Upper lobe of left lung (tissue), 6 donors: ENCODE results near the gene OGFOD2. TPM values are rescaled to one million over a fixed set of nuclear protein-coding genes. Genes with fewer than 3 reads are reported as not detected.
A peak's percentile ranks its signal among the peaks of the same experiment; 100 is the strongest.

Experiments
- ATAC-seq, 2 donors: fragments of 200-7000 bp; cut with Tn5 transposase; one replicate each; pipeline ENCODE4 v1.9.1; 2022; ENCODE audit warnings: mild to moderate bottlenecking in 2 of 2, moderate library complexity in 2 of 2; ENCODE audit not compliant: low FRiP score in 2 of 2
- DNase-seq, 2 donors: peaks; one replicate each; pipeline ENCODE4 v3.0.0-alpha.2; 2019 to 2020
- H3K27ac ChIP-seq, 4 donors: fragments of 200-600 bp; sonication (generic); one replicate each; pipeline ENCODE4 v1.5.1; 2016 to 2019
- H3K27me3 ChIP-seq, 4 donors: fragments of 200-600 bp; sonication (generic); one replicate each; pipeline ENCODE4 v1.5.1; 2017 to 2019
- H3K36me3 ChIP-seq, 4 donors: fragments of 200-600 bp; sonication (generic); one replicate each; pipeline ENCODE4 v1.5.1; 2016 to 2019
- H3K4me1 ChIP-seq, 4 donors: fragments of 200-600 bp; sonication (generic); one replicate each; pipeline ENCODE4 v1.5.1; 2018 to 2019
- H3K4me3 ChIP-seq, 4 donors: fragments of 200-600 bp; sonication (generic); one replicate each; pipeline ENCODE4 v1.5.1; 2017 to 2019; ENCODE audit warnings: mild to moderate bottlenecking in 2 of 4, moderate library complexity in 1 of 4
- H3K9me3 ChIP-seq, 4 donors: fragments of 200-600 bp; sonication (generic); one replicate each; pipeline ENCODE4 v1.5.1; 2018 to 2019
- CTCF ChIP-seq, 6 experiments: fragments of 450-650 bp in 4 of 6; fragments of 200-600 bp in 2 of 6; sonication (generic) in 2 of 6; IDR thresholded peaks; one replicate each; pipeline ENCODE4 v1.5.1; 2016 to 2019; ENCODE audit warnings: antibody characterized with exemption in 6 of 6
- EP300 ChIP-seq, 4 donors: sonication (generic); formaldehyde crosslinking; IDR thresholded peaks; one replicate each; pipeline ENCODE4 v1.5.1; 2017; ENCODE audit warnings: antibody characterized with exemption in 4 of 4, control low read depth in 2 of 4
- POLR2A ChIP-seq, 4 donors: fragments of 450-650 bp; IDR thresholded peaks; one replicate each; pipeline ENCODE4 v1.5.1; 2016 to 2017; ENCODE audit warnings: antibody characterized with exemption in 4 of 4, mild to moderate bottlenecking in 2 of 4
- POLR2AphosphoS5 ChIP-seq, 2 donors: sonication (generic); formaldehyde crosslinking; IDR thresholded peaks; one replicate each; pipeline ENCODE4 v1.5.1; 2017; ENCODE audit warnings: antibody characterized with exemption in 2 of 2
- WGBS, 2 donors: methylation state at CpG; one replicate each; pipeline ENCODE4 v1.1.5; 2017 to 2018; 5-methylcytosine and 5-hydroxymethylcytosine counted together
- total RNA-seq, 6 donors: library from RNA; depleted of rRNA in 4 of 6; stranded (reverse); fragments of >200 nt in 4 of 6; gene quantifications; one replicate each; pipeline versions ENCODE4 v1.1.0 to v1.2.1, GENCODE V29; 2016 to 2021
- donor health status: DM: no; HTN: no; CAD: no; lungs with moderate emphysema.
- donor health status: DM: no; HTN: yes; CAD: no; lungs with severe emphysema.

Gene OGFOD2
- total RNA-seq, 6 donors from 2014 or later = 8.1 to 44.0 (median 17.6) TPM

- peaks cover 16 to 26% (median 20%) of the 10 kb centered on the region in 4 donors for H3K4me1 ChIP-seq
- H3K4me3 ChIP-seq = no peak overlapping the region
- DNase-seq (no peak), ATAC-seq (no peak)
- no peaks in the 10 kb centered on the region for H3K9me3 ChIP-seq
- TF ChIP-seq POLR2A (IDR thresholded peaks at IDR 0.05) (no peak), CTCF (IDR thresholded peaks at IDR 0.05) (no peak)
- WGBS, 2 donors = 94 to 96% methylated on average over 12 to 27 of the region's 27 CpGs
- no peak overlapping the region for H3K27ac ChIP-seq
- H3K36me3 ChIP-seq = no peaks in the 10 kb centered on the region
- H3K27me3 ChIP-seq = no peaks in the 10 kb centered on the region
Observed at GRCh38 chr12:122949816-122950675, 25.0 kb upstream of the OGFOD2 start.

GRCh38 chr12:122951406-122951805, 23.6 kb upstream of the OGFOD2 start:
- TF ChIP-seq CTCF (IDR thresholded peaks at IDR 0.05) (no peak), EP300 (IDR thresholded peaks at IDR 0.05) (no peak), POLR2AphosphoS5 (IDR thresholded peaks at IDR 0.05) (no peak), POLR2A (IDR thresholded peaks at IDR 0.05) (no peak)
- no peaks in the 10 kb centered on the region for H3K36me3 ChIP-seq
- H3K4me1 ChIP-seq = peaks cover 13 to 16% (median 15%) of the 10 kb centered on the region in 4 donors
- H3K27ac ChIP-seq = no peak overlapping the region
- no peak overlapping the region for H3K4me3 ChIP-seq
- H3K9me3 ChIP-seq = no peaks in the 10 kb centered on the region
- 82 to 84% methylated on average over 6 to 9 of the region's 9 CpGs for WGBS, 2 donors
- no peak for ATAC-seq
- no peak for DNase-seq
- no peaks in the 10 kb centered on the region for H3K27me3 ChIP-seq

- H3K27ac ChIP-seq = no peak overlapping the region
Observed at GRCh38 chr12:122951979-122952892, 22.8 kb upstream of the OGFOD2 start.

GRCh38 chr12:122955156-122955555, 19.9 kb upstream of the OGFOD2 start:
- no peak for DNase-seq
- WGBS, 2 donors = 74 to 87% methylated on average over 5 to 8 of the region's 8 CpGs
- ATAC-seq = no peak
- Histone ChIP-seq H3K36me3 (peaks cover 0 to 7% (median 2%) of the 10 kb centered on the region in 4 donors), H3K27me3 (no peaks in the 10 kb centered on the region), H3K4me3 (no peak overlapping the region), H3K27ac (no peak overlapping the region), H3K9me3 (no peaks in the 10 kb centered on the region), H3K4me1 (no peaks in the 10 kb centered on the region)
- TF ChIP-seq EP300 (IDR thresholded peaks at IDR 0.05) (no peak), CTCF (IDR thresholded peaks at IDR 0.05) (no peak), POLR2AphosphoS5 (IDR thresholded peaks at IDR 0.05) (no peak), POLR2A (IDR thresholded peaks at IDR 0.05) (no peak)

More at GRCh38 chr12:122951979-122952892, 22.8 kb upstream of the OGFOD2 start:
- Histone ChIP-seq H3K36me3 (no peaks in the 10 kb centered on the region), H3K4me3 (no peak overlapping the region), H3K4me1 (peaks cover 5 to 9% (median 7%) of the 10 kb centered on the region in 4 donors), H3K9me3 (no peaks in the 10 kb centered on the region), H3K27me3 (no peaks in the 10 kb centered on the region)
- DNase-seq (peak in 1 of 2 donors; percentile 83), ATAC-seq (peak; percentile 90 to 92)
- WGBS, 2 donors = 70 to 71% methylated on average over 11 to 12 of the region's 12 CpGs
- no peak for TF ChIP-seq POLR2AphosphoS5 (IDR thresholded peaks at IDR 0.05)
- peak; percentile 82 to 94 (median 90) for TF ChIP-seq CTCF (IDR thresholded peaks at IDR 0.05)
- TF ChIP-seq EP300 (IDR thresholded peaks at IDR 0.05) = no peak
- no peak for TF ChIP-seq POLR2A (IDR thresholded peaks at IDR 0.05)
